Measurements from ENCODE around the gene SLC35E4.

GRCh38 chr22:30662040-30662439, 26.5 kb downstream of the SLC35E4 start:
- TF ChIP-seq, protein P1, sequence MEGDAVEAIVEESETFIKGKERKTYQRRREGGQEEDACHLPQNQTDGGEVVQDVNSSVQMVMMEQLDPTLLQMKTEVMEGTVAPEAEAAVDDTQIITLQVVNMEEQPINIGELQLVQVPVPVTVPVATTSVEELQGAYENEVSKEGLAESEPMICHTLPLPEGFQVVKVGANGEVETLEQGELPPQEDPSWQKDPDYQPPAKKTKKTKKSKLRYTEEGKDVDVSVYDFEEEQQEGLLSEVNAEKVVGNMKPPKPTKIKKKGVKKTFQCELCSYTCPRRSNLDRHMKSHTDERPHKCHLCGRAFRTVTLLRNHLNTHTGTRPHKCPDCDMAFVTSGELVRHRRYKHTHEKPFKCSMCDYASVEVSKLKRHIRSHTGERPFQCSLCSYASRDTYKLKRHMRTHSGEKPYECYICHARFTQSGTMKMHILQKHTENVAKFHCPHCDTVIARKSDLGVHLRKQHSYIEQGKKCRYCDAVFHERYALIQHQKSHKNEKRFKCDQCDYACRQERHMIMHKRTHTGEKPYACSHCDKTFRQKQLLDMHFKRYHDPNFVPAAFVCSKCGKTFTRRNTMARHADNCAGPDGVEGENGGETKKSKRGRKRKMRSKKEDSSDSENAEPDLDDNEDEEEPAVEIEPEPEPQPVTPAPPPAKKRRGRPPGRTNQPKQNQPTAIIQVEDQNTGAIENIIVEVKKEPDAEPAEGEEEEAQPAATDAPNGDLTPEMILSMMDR (IDR thresholded peaks at IDR 0.05) = no peak
- TF ChIP-seq POLR2A (IDR thresholded peaks at IDR 0.05) = no peak
